Activated T-cell treated with anti-CD3 and anti-CD28 coated beads for 4 hours (primary cell): Measurements from ENCODE around the gene C11orf97.
"Not testable (repeated sequence)": the region's sequence is repeated elsewhere in the genome, so short reads cannot be mapped to it uniquely, and the experiment has no call there.

Experiments
- DNase-seq: peaks from one replicate; pipeline ENCODE4 v3.0.0-alpha.2; 2020

C11orf97 gene

GRCh38 chr11:94525546-94526324 is 13.5 kb downstream of the C11orf97 start:
- DNase-seq = no peak

- DNase-seq = no peak
These were observed 14.6 kb downstream of the C11orf97 start for GRCh38 chr11:94526645-94527438.

- DNase-seq = no peak
These were observed 16.3 kb downstream of the C11orf97 start for GRCh38 chr11:94528551-94528950.

- DNase-seq = no peak
These were observed 19.9 kb downstream of the C11orf97 start for GRCh38 chr11:94532211-94532610.

- DNase-seq = no peak
These were observed 20.9 kb downstream of the C11orf97 start for GRCh38 chr11:94533206-94533605.

GRCh38 chr11:94533696-94534630 is 21.7 kb downstream of the C11orf97 start:
- no peak for DNase-seq

GRCh38 chr11:94536386-94536785 is 24.1 kb downstream of the C11orf97 start:
- no peak for DNase-seq

- DNase-seq = no peak
These were observed 24.9 kb downstream of the C11orf97 start for GRCh38 chr11:94537031-94537600.

- DNase-seq = no peak
These were observed 27.2 kb downstream of the C11orf97 start for GRCh38 chr11:94539420-94539819.

GRCh38 chr11:94543695-94544645 is 31.7 kb downstream of the C11orf97 start, which contains the start of gene FUT4:
Gene FUT4 (plus strand): TSS chr11:94543921. CDS start chr11:94544134, 213 bp downstream.
- DNase-seq = peak; percentile 48

- peak; percentile 1 for DNase-seq
These were observed 32.5 kb downstream of the C11orf97 start for GRCh38 chr11:94544646-94545263.

- DNase-seq = no peak
These were observed 33.3 kb downstream of the C11orf97 start for GRCh38 chr11:94545264-94546161.

- no peak for DNase-seq
These were observed 33.9 kb downstream of the C11orf97 start for GRCh38 chr11:94546162-94546470.

GRCh38 chr11:94546886-94547285 is 34.6 kb downstream of the C11orf97 start:
- DNase-seq = no peak

GRCh38 chr11:94549146-94549545 is 36.9 kb downstream of the C11orf97 start:
- DNase-seq = no peak

- no peak for DNase-seq
These were observed 38.3 kb downstream of the C11orf97 start for GRCh38 chr11:94550513-94550912.

- DNase-seq = no peak
These were observed 41.7 kb downstream of the C11orf97 start for GRCh38 chr11:94553938-94554337.

- DNase-seq = not testable (repeated sequence)
These were observed 43.6 kb downstream of the C11orf97 start for GRCh38 chr11:94555752-94556329.

GRCh38 chr11:94557421-94557820 is 45.2 kb downstream of the C11orf97 start:
- DNase-seq = no peak

- no peak for DNase-seq
These were observed 45.7 kb downstream of the C11orf97 start for GRCh38 chr11:94557992-94558391.
